ENCODE results near the gene TUBB3.
"Not testable (repeated sequence)": the region's sequence is repeated elsewhere in the genome, so short reads cannot be mapped to it uniquely, and the experiment has no call there.

DNA sequence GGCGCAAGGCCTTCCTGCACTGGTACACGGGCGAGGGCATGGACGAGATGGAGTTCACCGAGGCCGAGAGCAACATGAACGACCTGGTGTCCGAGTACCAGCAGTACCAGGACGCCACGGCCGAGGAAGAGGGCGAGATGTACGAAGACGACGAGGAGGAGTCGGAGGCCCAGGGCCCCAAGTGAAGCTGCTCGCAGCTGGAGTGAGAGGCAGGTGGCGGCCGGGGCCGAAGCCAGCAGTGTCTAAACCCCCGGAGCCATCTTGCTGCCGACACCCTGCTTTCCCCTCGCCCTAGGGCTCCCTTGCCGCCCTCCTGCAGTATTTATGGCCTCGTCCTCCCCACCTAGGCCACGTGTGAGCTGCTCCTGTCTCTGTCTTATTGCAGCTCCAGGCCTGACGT is 12.5 kb downstream of the TUBB3 start:
- TF ChIP-seq, protein P1, sequence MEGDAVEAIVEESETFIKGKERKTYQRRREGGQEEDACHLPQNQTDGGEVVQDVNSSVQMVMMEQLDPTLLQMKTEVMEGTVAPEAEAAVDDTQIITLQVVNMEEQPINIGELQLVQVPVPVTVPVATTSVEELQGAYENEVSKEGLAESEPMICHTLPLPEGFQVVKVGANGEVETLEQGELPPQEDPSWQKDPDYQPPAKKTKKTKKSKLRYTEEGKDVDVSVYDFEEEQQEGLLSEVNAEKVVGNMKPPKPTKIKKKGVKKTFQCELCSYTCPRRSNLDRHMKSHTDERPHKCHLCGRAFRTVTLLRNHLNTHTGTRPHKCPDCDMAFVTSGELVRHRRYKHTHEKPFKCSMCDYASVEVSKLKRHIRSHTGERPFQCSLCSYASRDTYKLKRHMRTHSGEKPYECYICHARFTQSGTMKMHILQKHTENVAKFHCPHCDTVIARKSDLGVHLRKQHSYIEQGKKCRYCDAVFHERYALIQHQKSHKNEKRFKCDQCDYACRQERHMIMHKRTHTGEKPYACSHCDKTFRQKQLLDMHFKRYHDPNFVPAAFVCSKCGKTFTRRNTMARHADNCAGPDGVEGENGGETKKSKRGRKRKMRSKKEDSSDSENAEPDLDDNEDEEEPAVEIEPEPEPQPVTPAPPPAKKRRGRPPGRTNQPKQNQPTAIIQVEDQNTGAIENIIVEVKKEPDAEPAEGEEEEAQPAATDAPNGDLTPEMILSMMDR (IDR thresholded peaks at IDR 0.05), result not testable (repeated sequence)
- not testable (repeated sequence) for TF ChIP-seq ZFX (IDR thresholded peaks at IDR 0.05; ENCODE audit: borderline replicate concordance)

Data from 22Rv1 (cell line).